Effector CD4-positive, alpha-beta T cell (primary cell): ENCODE results near the gene SHOX.

Experiments used
- DNase-seq: peaks from one replicate; pipeline ENCODE4 v3.0.0-alpha.2; 2020

SHOX gene

GRCh38 chrX:675279-675954, 44.8 kb downstream of the SHOX start:
- DNase-seq, result no peak

- DNase-seq, result no peak
These were observed 45.3 kb downstream of the SHOX start for GRCh38 chrX:675955-676295.

- DNase-seq, result no peak
These were observed 46.8 kb downstream of the SHOX start for GRCh38 chrX:677376-677775.

GRCh38 chrX:679291-679979, 48.8 kb downstream of the SHOX start:
- no peak for DNase-seq

GRCh38 chrX:680062-680461, 49.5 kb downstream of the SHOX start:
- no peak for DNase-seq

GRCh38 chrX:681989-682388, 51.4 kb downstream of the SHOX start:
- no peak for DNase-seq

- no peak for DNase-seq
These were observed 52.3 kb downstream of the SHOX start for GRCh38 chrX:682892-683291.

GRCh38 chrX:683576-683975, 53.0 kb downstream of the SHOX start:
- DNase-seq, result no peak

GRCh38 chrX:685120-686032, 54.8 kb downstream of the SHOX start:
- DNase-seq, result no peak

GRCh38 chrX:689983-690382, 59.4 kb downstream of the SHOX start:
- DNase-seq, result no peak

- no peak for DNase-seq
These were observed 64.2 kb downstream of the SHOX start for GRCh38 chrX:694800-695199.

- DNase-seq, result no peak
These were observed 67.6 kb downstream of the SHOX start for GRCh38 chrX:698206-698605.

GRCh38 chrX:700936-701335, 70.3 kb downstream of the SHOX start:
- DNase-seq, result no peak

- no peak for DNase-seq
These were observed 71.1 kb downstream of the SHOX start for GRCh38 chrX:701673-702072.

GRCh38 chrX:703466-703865, 72.9 kb downstream of the SHOX start:
- no peak for DNase-seq

- DNase-seq, result no peak
These were observed 73.3 kb downstream of the SHOX start for GRCh38 chrX:703866-704265.
